Measurements from ENCODE around the gene APOA4.

The APOA4 gene

GRCh38 chr11:116823031-116823843, at the start of gene APOA4:
APOA4 (minus strand) TSS chr11:116823304; CDS start chr11:116823191, 113 bp downstream.
- DNase-seq (ENCODE audit: insufficient read length, low spot score) (no peak), FAIRE-seq (no peak)

- DNase-seq (ENCODE audit: insufficient read length, low spot score) (no peak), FAIRE-seq (no peak)
Measured at GRCh38 chr11:116871248-116871647, 48.1 kb upstream of the APOA4 start.

DNA sequence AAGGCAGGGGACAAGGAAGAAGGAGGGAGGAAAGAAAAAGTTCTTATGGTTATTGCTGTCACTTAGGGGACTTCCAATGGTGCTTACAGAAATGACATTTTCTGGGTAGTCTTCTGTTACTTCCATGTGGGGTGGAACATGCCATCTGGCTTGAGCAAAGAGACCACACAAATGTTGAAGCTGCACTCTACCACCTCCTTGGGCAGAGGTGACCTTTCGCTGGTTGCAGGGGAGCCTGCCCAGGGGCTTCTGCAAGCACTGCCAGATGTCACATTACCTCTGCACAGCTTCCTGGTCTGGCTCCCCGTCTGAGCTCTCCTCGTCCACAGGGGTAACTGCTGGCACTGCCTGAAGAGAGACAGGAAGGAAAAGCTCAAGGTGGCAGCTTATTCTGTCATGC, 47.0 kb upstream of the APOA4 start:
- DNase-seq (ENCODE audit: insufficient read length, low spot score) (no peak), FAIRE-seq (no peak)

DNA sequence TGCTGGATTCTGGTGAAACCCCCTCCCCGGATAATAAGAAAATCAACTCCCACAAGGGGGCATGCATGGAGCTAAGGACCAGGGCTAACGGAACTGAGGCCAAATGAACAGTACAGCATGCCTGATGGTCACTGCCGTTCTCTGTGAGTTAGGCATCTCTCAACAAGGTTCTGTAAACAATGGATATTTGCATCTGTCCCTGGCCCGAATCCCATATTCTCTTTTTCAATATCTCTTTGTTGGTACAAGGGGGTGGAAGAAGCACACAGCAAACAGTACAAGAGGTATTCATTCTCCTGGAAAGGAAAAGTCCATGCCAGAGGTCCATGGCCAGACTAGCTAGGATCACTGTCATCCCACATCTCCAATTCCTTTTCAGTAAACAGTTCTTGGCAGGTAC, 46.5 kb upstream of the APOA4 start:
- FAIRE-seq (no peak), DNase-seq (ENCODE audit: insufficient read length, low spot score) (no peak)

- FAIRE-seq (no peak), DNase-seq (ENCODE audit: insufficient read length, low spot score) (no peak)
Measured at GRCh38 chr11:116868066-116868465, 45.0 kb upstream of the APOA4 start.

DNA sequence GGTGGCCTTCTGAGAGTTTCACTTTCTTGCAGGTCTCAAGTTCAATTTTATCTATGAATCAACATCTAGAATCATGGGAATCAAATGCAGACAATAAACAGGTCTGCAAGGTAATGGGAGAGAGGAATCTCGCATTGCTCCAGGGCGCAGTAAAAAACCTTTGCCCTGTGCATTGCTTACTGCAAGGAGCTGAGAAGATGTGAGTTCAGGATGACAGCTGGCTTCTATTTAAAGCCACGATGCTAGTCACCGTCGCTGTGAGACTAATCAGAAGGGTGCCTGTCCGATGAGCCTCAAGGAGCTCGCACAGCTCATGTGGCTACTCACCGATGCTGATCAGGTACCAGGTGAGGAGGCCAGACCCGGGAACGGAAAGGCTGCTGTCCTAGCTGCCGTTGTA, 44.5 kb upstream of the APOA4 start:
- DNase-seq (ENCODE audit: insufficient read length, low spot score), result no peak
- FAIRE-seq, result no peak

DNA sequence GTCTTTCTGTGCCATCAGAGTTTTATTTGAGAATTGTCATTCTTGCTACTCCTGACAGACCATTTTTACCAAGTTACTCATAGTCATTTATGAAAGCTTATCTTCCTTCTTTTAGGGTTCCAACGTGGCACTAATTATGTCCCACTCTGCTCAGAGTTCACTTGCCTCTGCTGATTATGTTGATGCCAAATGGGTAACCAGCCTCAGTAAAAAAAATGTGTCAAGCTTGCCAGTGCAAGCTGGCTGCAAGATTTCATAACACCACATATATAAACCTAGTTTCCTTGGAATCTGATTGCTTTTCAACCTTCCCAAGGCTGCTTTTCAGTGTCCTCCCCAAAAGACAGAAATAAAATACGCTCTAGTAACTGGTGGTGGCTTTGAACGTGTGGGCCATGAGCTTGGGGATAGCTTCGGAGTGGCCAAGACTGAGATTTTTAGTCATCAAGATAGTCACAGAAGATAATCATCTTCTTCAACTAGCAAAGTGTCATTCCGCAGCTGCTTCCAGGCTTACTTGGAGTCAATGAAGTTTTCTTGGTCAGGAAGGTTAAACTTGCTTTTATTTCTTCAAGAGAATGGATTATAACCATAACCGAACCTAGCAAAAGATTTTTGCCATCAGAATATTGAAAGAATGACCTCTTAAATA, 43.8 kb upstream of the APOA4 start:
- DNase-seq (ENCODE audit: insufficient read length, low spot score) (no peak), FAIRE-seq (no peak)

DNA sequence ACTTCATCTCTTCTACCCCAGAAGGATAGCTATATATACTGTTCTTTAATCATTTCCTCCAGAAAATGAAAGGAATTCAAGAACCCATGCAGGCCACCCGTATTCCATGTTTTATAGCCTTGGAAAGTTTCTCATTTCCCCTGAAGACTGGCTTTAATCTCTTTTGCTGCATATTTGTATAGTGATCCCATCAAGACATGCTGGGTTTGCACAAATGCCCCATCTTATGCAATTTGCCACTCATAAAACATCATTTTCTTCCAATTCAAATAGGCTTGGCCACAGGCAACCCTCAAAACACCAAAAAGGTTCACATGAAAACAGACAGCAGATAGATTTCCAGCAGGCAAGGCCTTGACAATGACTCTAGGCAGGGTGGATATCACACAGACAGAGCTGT, 42.6 kb upstream of the APOA4 start:
- FAIRE-seq (no peak), DNase-seq (ENCODE audit: insufficient read length, low spot score) (no peak)

GRCh38 chr11:116864531-116864930, 41.4 kb upstream of the APOA4 start:
- FAIRE-seq, result peak; percentile 51
- no peak for DNase-seq (ENCODE audit: insufficient read length, low spot score)

DNA sequence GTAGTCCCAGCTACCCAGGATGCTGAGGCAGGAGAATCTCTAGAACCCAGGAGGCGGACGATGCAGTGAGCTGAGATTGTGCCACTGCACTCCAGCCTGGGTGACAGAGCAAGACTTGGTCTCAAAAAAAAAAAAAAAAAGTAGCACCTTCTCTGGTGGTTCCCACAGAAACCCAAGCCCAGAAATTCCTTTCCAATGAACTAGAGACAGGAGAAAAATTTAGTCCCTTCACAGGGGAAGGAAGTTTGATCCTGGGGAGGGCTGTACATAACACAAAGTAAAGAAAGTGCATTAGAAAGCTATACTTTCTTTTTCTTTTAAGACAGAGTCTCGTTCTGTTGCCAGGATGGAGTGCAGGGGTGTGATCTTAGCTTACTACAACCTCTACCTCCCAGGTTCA, 39.8 kb upstream of the APOA4 start:
- DNase-seq (ENCODE audit: insufficient read length, low spot score), result no peak
- FAIRE-seq, result no peak

GRCh38 chr11:116862185-116862584, 39.1 kb upstream of the APOA4 start:
- DNase-seq (ENCODE audit: insufficient read length, low spot score) (no peak), FAIRE-seq (no peak)

GRCh38 chr11:116861539-116861938, 38.4 kb upstream of the APOA4 start:
- DNase-seq (ENCODE audit: insufficient read length, low spot score), result no peak
- no peak for FAIRE-seq

GRCh38 chr11:116860303-116860702, 37.2 kb upstream of the APOA4 start:
- no peak for FAIRE-seq

GRCh38 chr11:116859175-116859574, 36.1 kb upstream of the APOA4 start:
- DNase-seq (ENCODE audit: insufficient read length, low spot score), result no peak
- no peak for FAIRE-seq

More at GRCh38 chr11:116860303-116860702, 37.2 kb upstream of the APOA4 start:
- DNase-seq (ENCODE audit: insufficient read length, low spot score), result no peak

DNA sequence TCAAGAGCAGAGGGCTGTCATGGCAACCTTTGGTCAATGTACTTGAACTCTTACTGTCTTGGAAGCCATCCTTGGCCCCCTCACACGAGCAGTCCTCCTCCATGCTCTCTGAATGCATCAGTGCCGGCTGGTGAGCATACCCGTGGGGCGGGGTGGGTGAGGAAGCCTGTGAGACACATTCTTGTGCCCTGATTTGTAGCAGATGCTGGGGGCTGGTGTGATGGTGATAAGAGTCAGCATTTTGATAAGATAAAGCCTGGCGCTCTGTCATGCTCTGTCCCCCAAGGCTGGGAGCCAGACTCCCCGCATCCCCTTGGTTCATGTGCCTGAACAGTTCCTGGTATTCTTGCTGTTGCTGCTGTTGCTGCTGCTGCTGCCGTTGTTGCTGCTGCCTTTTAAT, 34.8 kb upstream of the APOA4 start:
- FAIRE-seq (no peak), DNase-seq (ENCODE audit: insufficient read length, low spot score) (no peak)

- DNase-seq (ENCODE audit: insufficient read length, low spot score) (no peak), FAIRE-seq (no peak)
Measured at GRCh38 chr11:116857316-116857715, 34.2 kb upstream of the APOA4 start.

DNA sequence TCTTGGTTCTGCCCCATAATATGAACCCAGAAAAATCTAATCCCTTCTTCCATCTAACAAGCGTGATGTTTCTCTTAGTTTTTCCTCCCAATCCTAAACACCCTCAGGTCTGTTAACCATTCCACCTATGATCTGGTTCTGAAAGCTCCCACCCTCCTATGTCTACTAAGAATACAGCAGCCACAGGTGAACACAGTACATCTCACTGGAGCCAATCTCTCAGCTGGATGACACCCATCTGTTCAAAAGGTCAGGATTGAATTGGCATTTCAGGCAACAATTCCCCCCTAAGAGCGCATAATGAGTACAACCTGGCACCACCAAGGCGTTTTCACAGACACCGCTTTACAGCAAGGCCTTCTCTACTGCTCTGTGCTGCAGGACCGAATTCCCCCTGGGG, 33.3 kb upstream of the APOA4 start:
- no peak for FAIRE-seq

DNA sequence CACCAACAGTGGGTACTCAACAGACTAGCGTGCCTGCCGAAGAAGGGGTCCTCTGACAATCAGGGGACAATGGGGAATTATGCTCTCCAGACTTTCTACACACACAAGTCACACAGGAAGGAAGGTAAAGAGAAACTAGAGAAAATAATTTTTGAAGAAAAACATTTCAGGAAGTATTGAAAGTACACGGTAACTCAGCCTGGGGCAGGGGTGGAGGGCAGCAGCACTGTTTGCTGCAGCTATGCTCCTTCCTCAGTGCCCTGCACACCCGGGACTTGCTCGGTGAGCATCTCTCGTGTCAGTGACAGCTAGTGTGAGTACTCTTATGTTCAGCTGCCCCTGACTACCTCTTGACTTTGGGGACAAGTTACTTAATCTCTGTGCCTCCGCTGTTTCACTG, 32.3 kb upstream of the APOA4 start:
- no peak for DNase-seq (ENCODE audit: insufficient read length, low spot score)

More for the DNA sequence above, 33.3 kb upstream of the APOA4 start:
- DNase-seq (ENCODE audit: insufficient read length, low spot score), result no peak

DNA sequence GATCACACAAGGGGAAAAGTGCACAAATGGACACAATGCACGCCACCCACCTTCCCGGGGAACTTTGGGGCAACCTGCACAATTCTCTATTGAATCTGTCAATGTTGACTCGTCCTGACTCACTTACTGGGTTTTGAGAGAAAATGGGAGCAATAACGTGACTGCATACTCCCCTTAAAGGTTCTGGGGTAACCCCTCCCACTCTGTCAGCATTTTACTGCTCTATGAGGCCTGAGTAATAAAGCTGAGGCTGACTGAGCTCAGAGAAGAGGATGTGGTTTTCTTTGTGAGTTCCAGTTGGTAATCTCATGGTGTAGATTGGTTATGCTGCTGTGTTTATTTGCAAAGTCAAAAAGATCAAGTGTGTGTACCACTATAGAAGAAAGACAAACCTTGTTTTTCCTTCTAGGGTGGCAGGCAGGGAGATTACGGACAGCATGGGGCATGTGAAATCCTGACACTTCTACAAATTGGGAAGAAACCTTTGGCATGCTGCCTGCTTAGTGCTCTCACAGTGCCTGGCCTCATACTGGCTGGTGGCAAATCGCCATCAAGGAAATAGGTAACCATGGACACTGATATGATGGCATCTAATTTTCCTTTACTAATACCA, 30.5 kb upstream of the APOA4 start:
- FAIRE-seq (peak; percentile 99), DNase-seq (ENCODE audit: insufficient read length, low spot score) (peak; percentile 80)

More for the DNA sequence above, 32.3 kb upstream of the APOA4 start:
- FAIRE-seq, result no peak

DNA sequence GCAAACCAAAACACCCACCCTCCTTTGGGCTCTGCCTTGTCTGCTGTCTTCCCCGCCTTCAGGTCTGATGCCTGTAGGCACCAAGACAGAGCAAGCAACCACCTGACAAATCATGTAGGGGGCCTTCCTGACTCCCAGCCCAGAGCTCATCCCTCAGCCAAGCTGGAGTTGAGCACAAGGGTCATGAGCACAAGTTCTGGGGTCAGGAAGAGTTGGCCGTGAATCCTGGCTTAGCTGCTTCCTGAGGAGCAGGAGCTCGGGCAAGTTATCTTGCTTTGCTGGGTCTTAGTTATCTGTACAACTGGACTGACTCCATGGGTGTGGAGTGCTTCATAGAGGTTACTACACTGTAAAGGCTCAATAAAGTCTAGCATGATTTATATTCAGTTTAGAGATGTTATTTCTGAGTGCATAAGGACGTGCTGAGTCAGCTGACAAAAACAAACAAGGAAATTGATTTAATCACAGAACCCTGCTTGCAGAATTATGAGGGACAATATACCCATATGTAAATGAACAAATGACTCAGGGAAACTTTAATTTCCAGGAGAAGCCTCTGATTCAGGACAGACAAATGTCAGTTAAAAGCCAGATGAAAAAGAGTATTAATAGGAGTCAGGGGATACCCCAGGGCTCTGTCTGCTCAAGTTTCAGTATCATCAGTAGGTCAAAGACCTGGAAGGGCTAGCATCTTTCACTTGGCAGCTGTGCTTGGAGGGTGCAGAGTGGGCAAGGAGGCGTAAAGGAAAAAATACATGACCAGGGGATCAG, 29.3 kb upstream of the APOA4 start:
- DNase-seq (ENCODE audit: insufficient read length, low spot score) (no peak), FAIRE-seq (no peak)

- DNase-seq (ENCODE audit: insufficient read length, low spot score) (no peak), FAIRE-seq (peak; percentile 88)
Measured at GRCh38 chr11:116851626-116852025, 28.5 kb upstream of the APOA4 start.
